ENCODE data around the gene NLGN1.
"Not testable (repeated sequence)": the region's sequence is repeated elsewhere in the genome, so short reads cannot be mapped to it uniquely, and the experiment has no call there.

The NLGN1 gene

GRCh38 chr3:174206607-174207192, 809.2 kb downstream of the NLGN1 start:
- no peak for DNase-seq (ENCODE audit: low read depth in 2 of 2, low spot score in 1 of 2)

- no peak for DNase-seq (ENCODE audit: low read depth in 2 of 2, low spot score in 1 of 2)
Measured at GRCh38 chr3:174208161-174208560, 810.6 kb downstream of the NLGN1 start.

DNA sequence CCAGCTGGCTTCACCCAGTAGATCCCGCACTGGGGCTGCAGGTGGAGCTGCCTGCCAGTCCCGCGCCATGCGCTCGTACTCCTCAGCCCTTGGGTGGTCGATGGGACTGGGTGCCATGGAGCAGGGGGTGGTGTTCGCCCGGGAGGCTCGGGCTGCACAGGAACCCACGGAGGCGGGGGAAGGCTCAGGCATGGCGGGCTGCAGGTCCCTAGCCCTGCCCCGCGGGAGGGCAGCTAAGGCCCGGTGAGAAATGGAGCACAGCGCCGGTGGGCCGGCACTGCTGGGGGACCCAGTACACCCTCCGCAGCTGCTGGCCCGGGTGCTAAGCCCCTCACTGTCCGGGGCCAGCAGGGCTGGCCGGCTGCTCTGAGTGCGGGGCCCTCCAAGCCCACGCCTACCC, 814.4 kb downstream of the NLGN1 start:
- DNase-seq (ENCODE audit: low read depth in 2 of 2, low spot score in 1 of 2): not testable (repeated sequence)

DNA sequence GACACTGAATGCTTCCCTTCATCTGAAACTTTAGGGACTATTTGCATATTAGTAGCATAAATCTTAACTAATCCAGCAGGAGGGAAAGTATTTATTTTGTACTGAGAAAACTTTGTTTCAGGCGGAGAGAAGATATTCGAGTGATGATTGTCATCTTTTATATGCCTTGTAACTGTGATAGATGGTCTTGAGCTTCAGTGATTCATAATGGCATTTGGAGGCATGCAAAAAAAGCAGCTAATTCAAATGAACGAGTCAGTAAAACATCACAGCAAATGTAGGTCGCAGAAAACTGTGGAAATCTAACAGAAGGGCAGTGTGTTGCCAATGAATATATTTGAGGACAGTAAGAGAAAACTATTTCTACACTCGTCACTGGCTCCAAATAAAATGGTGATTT, 817.9 kb downstream of the NLGN1 start:
- no peak for DNase-seq (ENCODE audit: low read depth in 2 of 2, low spot score in 1 of 2)

DNA sequence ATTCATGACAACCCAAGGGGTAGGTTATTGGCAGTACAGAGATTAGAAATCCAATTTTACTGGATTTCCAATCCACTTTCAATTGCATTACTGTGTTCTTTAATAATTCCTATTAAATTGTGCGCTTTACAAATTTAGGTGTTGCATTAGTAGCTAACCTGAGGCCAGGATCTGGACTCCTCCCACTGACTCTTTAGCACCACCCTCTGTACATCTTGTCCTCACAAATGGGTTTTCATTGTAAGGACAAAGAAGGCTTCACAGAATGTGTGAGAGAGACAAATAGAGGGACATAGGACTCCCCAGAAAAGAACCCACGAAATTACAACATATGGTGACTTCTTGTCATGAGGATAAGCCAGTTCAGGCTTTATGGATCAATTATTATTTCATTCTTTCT, 818.5 kb downstream of the NLGN1 start:
- no peak for DNase-seq (ENCODE audit: low read depth in 2 of 2, low spot score in 1 of 2)

- no peak for DNase-seq (ENCODE audit: low read depth in 2 of 2, low spot score in 1 of 2)
Measured at GRCh38 chr3:174216946-174217718, 819.6 kb downstream of the NLGN1 start.

DNA sequence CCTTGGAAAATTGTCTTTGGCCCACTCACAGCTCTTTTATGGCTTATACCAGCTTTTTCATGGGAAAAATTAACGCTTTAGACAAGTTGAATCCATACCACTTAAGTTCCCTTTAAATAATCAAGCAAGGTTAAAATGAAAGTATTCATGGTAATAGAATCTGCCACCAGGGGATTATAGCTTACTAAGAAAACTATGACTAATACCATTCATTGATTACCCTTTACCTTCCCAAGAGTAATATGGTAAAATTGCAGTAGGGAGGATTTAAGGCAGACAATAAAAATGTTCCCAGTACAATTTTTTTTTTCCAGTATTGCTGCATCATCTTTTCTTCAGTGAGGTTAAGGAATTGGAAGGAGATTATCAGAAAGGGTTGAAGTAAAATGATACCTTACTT, 820.5 kb downstream of the NLGN1 start:
- no peak for DNase-seq (ENCODE audit: low read depth in 2 of 2, low spot score in 1 of 2)

DNA sequence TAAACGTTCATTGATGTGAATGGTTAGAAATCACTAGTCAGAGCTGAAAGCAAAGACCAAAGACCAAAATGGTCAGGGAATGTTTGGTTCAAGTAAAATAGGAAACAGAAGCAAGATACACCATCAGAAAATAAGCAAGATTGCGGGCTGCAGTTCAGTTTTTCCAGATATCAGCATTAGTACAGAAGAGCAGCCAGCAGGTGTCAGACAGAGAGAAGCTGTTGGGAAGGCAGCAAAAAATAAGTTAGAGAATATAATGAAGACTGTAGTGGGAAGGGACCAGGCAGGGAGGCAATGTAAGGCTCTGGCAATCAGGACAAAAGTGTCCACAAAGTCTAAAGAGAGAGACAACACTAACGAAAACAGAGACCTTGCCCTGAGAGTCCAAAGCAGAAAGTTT, 822.2 kb downstream of the NLGN1 start:
- no peak for DNase-seq (ENCODE audit: low read depth in 2 of 2, low spot score in 1 of 2)

DNA sequence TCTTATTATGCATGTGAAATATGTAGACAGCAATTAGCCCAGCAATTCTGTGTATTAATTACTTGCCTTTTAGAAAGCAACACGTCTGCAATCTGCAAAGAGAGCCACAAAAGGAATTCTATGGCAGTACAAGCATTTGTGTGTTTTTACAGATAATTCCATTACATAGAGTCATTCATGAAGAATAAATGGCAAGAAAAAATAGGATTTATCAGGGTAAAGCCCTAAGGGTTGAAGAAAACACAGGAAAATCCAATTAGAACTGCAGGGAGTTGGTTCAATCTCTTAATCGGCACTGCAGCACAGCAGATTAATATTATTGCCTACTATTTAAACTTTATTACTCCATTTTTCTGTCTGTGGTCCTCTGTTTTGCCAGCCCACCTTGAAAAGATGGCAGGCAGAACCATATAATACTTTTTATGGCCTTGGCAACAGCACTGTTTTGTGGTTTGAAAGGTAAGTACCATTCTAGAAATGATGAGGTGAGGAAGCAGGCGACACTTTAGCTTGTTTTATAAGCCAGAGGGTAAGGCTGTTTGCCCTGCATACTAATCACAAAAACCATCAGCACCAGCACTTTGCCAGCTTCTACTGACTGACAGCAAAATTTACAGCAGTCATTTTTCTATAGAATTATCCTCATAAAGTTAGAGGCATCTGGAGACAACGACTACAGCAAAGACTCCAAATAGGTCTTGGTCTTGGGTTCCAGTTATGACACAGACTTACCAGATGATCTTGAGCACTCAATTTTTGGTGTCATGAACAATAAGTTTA, 823.4 kb downstream of the NLGN1 start:
- DNase-seq (ENCODE audit: low read depth in 2 of 2, low spot score in 1 of 2): no peak

DNA sequence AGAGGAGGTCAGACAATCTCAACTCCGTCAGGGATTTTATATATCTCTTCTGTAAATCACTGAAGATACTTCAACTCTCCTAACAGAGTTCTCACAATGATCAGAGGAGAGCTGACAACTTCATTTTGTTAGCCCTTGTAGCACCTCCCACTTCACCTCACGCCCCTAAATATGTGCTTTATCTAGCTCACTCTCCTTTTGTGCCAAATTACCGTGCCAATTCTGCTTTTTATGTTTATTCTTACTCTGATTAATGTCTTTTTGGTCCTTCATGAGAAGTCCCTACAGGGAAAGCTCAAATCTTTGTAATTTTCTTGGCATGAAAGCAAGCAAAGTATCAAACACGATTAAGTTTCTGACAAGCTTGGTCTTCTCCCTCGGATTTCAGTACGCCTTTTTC, 825.5 kb downstream of the NLGN1 start:
- DNase-seq (ENCODE audit: low read depth in 2 of 2, low spot score in 1 of 2): no peak

- DNase-seq (ENCODE audit: low read depth in 2 of 2, low spot score in 1 of 2): no peak
Measured at GRCh38 chr3:174223626-174224025, 826.1 kb downstream of the NLGN1 start.

DNA sequence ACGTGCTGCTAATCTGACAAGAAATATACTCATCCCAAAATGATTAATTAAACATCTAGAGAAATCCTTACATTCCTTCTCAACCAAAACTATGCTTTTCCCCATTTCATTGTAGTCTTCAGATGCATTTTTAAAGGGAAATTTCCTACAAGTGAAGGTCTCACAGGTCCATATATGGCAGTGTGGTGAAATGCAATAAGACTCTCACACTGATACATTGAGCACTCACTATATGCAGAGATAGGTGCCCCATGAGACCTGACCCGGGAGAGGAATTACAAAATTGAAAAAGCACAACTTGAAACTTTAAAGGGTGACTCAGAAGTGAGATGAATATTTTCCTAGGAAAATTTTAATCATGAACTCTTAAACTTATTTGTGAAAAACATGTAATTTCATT, 832.4 kb downstream of the NLGN1 start:
- no peak for DNase-seq (ENCODE audit: low read depth in 2 of 2, low spot score in 1 of 2)

- not testable (repeated sequence) for DNase-seq (ENCODE audit: low read depth in 2 of 2, low spot score in 1 of 2)
Measured at GRCh38 chr3:174232028-174232657, 834.6 kb downstream of the NLGN1 start.

DNA sequence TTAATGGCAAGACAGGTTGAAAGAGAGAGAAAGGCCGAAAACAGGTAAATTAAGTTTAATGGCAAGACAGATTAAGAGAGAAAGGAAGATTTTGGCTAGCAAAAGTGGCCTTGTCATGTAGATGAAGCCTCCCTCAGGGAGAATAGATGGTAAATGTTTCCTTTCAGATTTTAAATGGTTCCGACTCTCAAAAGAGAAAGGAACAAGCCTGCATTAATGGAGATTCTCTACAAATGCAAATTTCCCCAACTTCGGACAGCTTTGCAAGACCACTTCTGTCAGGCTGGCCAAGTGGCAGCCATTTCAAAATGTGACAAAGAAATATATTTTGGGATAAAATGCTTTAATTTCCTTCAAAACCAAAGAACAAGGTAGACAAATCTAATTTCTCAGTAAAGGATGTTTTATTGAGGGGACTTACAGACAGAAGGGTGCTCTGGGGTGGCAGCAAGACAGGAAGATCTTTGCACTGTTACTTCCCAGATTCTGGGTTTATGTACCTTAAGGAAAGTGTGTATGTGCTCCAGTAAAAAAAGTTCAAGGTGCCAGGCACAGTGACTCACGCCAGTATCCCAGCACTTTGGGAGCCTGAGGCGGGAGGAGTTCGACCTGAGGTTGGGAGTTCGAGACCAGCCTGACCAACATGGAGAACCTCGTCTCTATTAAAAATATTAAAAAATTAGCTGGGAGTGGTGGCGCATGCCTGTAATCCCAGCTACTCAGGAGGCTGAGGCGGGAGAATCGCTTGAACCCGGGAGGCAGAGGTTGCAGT, 835.3 kb downstream of the NLGN1 start:
- DNase-seq (ENCODE audit: low read depth in 2 of 2, low spot score in 1 of 2): no peak

DNA sequence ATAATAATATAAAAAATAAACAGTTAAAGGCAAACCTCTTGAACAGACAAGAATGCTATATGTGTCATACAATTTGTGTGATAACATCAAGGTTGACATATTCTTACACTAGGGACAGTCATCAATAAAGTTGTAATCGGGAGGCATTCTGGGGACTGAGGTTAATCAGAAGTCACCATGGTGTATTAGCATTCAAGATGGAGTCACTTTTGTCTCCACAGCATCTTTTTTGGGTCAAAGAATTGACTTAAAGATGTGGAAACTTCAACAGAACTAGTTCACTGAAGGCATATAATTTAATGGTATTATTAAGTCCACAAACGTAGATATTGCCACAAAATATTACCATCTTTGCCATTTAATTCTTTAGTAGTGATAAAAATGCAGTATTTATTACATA, 836.0 kb downstream of the NLGN1 start:
- no peak for DNase-seq (ENCODE audit: low read depth in 2 of 2, low spot score in 1 of 2)

- DNase-seq (ENCODE audit: low read depth in 2 of 2, low spot score in 1 of 2): no peak
Measured at GRCh38 chr3:174242311-174243041, 844.9 kb downstream of the NLGN1 start.

GRCh38 chr3:174243171-174243570, 845.6 kb downstream of the NLGN1 start:
- no peak for DNase-seq (ENCODE audit: low read depth in 2 of 2, low spot score in 1 of 2)

DNA sequence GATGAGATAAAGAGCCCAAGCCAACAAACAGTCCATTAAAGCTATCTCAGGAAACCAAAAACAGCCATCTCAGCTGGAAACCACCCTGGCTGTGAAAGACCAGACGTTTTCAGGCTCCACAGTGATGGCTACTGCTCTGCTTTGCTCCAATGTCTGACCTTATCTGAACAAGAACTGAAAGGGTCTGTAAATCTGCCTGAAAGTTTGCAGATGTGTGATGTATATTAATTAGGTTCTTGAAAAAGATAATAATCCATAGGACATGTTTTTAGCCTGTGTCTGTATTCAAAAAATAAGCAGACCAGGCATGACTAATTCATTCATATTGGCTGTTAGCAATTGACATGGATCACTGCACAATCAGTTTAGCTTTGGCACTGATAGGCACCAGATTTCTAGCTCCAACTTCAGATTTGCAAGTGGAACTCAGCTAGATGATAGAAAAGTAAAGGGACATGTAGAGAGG, 850.2 kb downstream of the NLGN1 start:
- no peak for DNase-seq (ENCODE audit: low read depth in 2 of 2, low spot score in 1 of 2)

- no peak for DNase-seq (ENCODE audit: low read depth in 2 of 2, low spot score in 1 of 2)
Measured at GRCh38 chr3:174251681-174252080, 854.1 kb downstream of the NLGN1 start.

DNA sequence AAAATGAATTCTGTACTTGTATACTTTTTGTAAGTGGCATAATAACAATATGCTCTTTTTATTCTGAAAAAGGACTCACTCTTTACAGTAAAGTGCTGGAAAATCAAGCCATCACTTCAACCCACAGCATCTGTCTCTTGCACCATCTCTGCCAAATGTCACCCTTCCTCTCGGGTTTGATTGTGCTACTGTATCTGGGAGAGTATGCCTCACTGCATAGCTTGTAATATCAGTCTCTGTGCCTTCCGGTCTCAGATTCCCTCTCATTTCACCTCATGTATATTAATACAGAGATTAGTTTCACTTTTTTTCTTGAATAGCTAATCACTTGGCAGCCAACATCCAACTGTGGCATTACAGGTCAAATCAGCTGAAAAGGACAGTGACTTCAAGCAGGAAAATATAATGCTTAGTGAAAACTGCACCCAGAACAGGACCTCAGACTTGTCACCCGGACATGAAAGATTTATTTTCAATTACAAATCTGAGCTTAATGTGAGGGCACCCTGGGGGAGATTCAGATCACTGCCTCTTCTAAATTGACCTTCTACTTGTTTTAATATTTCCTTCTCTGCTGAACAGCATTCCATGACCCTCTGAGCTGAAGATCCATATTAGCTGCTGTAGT, 855.8 kb downstream of the NLGN1 start:
- DNase-seq (ENCODE audit: low read depth in 2 of 2, low spot score in 1 of 2): no peak

Data from stimulated activated CD8-positive, alpha-beta memory T cell treated with anti-CD3 and anti-CD28 coated beads, Interleukin-4, amount 100 ng/mL, for 1 hour (primary cell).